ENCODE measurements around the gene NPSR1. TPM values are rescaled to one million over a fixed set of nuclear protein-coding genes. Genes with fewer than 3 reads are reported as not detected.

NPSR1 gene
- total RNA-seq, 1 donor from 2014 or later: not detected

- no peak for TF ChIP-seq CTCF (IDR thresholded peaks at IDR 0.05)
- DNase-seq: no peak
- intact Hi-C loops (cut with DNase I): no loop called here
These were observed 182.3 kb downstream of the NPSR1 start for GRCh38 chr7:34840176-34840785.

GRCh38 chr7:34841326-34841725 is 183.3 kb downstream of the NPSR1 start:
- no peak overlapping the region for H3K4me3 ChIP-seq
- no peak overlapping the region for H3K27ac ChIP-seq
- DNase-seq: no peak
- no peaks in the 10 kb centered on the region for H3K36me3 ChIP-seq
- no peaks in the 10 kb centered on the region for H3K4me1 ChIP-seq
- no peak for ATAC-seq
- no peaks in the 10 kb centered on the region for H3K9me3 ChIP-seq
- intact Hi-C loops (cut with DNase I): no loop called here
- H3K27me3 ChIP-seq (ENCODE audit: low read depth): no peaks in the 10 kb centered on the region
- TF ChIP-seq CTCF (IDR thresholded peaks at IDR 0.05): no peak

More at GRCh38 chr7:34840176-34840785, 182.3 kb downstream of the NPSR1 start:
- H3K27me3 ChIP-seq (ENCODE audit: low read depth): no peaks in the 10 kb centered on the region
- H3K9me3 ChIP-seq: no peaks in the 10 kb centered on the region
- no peak overlapping the region for H3K27ac ChIP-seq
- H3K36me3 ChIP-seq: no peaks in the 10 kb centered on the region
- H3K4me3 ChIP-seq: no peak overlapping the region
- no peaks in the 10 kb centered on the region for H3K4me1 ChIP-seq
- ATAC-seq: no peak

GRCh38 chr7:34842782-34843181 is 184.8 kb downstream of the NPSR1 start:
- H3K9me3 ChIP-seq: no peaks in the 10 kb centered on the region
- ATAC-seq: no peak
- intact Hi-C loops (cut with DNase I): no loop called here

GRCh38 chr7:34844406-34844805 is 186.4 kb downstream of the NPSR1 start:
- H3K4me3 ChIP-seq: no peak overlapping the region
- TF ChIP-seq CTCF (IDR thresholded peaks at IDR 0.05): no peak
- no peaks in the 10 kb centered on the region for H3K36me3 ChIP-seq
- H3K9me3 ChIP-seq: no peaks in the 10 kb centered on the region
- DNase-seq: no peak
- intact Hi-C loops (cut with DNase I): no loop called here
- no peak overlapping the region for H3K27ac ChIP-seq
- H3K4me1 ChIP-seq: no peaks in the 10 kb centered on the region
- no peaks in the 10 kb centered on the region for H3K27me3 ChIP-seq (ENCODE audit: low read depth)
- ATAC-seq: no peak

More at GRCh38 chr7:34842782-34843181, 184.8 kb downstream of the NPSR1 start:
- H3K27ac ChIP-seq: no peak overlapping the region
- no peak for DNase-seq
- H3K4me3 ChIP-seq: no peak overlapping the region
- no peaks in the 10 kb centered on the region for H3K36me3 ChIP-seq
- no peak for TF ChIP-seq CTCF (IDR thresholded peaks at IDR 0.05)
- H3K27me3 ChIP-seq (ENCODE audit: low read depth): no peaks in the 10 kb centered on the region
- H3K4me1 ChIP-seq: no peaks in the 10 kb centered on the region

- Histone ChIP-seq H3K4me3 (no peak overlapping the region), H3K36me3 (no peaks in the 10 kb centered on the region), H3K4me1 (no peaks in the 10 kb centered on the region), H3K27me3 (ENCODE audit: low read depth) (no peaks in the 10 kb centered on the region), H3K9me3 (no peaks in the 10 kb centered on the region), H3K27ac (no peak overlapping the region)
- intact Hi-C loops (cut with DNase I): no loop called here
- DNase-seq: no peak
- ATAC-seq: no peak
- no peak for TF ChIP-seq CTCF (IDR thresholded peaks at IDR 0.05)
These were observed 187.1 kb downstream of the NPSR1 start for GRCh38 chr7:34844936-34845665.
